MM.1S (cell line): ENCODE data around the gene RASSF1.

ENCODE experiments used
- CTCF ChIP-seq: fragments of 300-600 bp; sonication (generic); IDR thresholded peaks from 2 replicates; pipeline ENCODE4 v1.5.1; 2016; ENCODE audit warnings: antibody characterized with exemption, low read length, mixed read lengths
- EZH2 ChIP-seq: fragments of 300-600 bp; sonication (generic); optimal IDR thresholded peaks from 2 replicates; pipeline ENCODE3; 2017; ENCODE audit warnings: low read depth, mild to moderate bottlenecking, antibody characterized with exemption, low read length, mixed read lengths

GRCh38 chr3:50359760-50360110 is 19.1 kb upstream of the RASSF1 start:
- TF ChIP-seq EZH2 (no peak), CTCF (no peak)
